Germinal center (tissue), 1 donor: Measurements from ENCODE around the gene CFAP299.
"Not testable (repeated sequence)": the region's sequence is repeated elsewhere in the genome, so short reads cannot be mapped to it uniquely, and the experiment has no call there.

Experiments used
- DNase-seq: peaks from one replicate; pipeline ENCODE4 v3.0.0; 2012; ENCODE audit warnings: mixed read lengths, low spot score

Gene CFAP299

GRCh38 chr4:80331693-80332092 lies 3.8 kb upstream of the CFAP299 start:
- no peak for DNase-seq

- no peak for DNase-seq
Measured at GRCh38 chr4:80333121-80333520, 2.4 kb upstream of the CFAP299 start.

DNA sequence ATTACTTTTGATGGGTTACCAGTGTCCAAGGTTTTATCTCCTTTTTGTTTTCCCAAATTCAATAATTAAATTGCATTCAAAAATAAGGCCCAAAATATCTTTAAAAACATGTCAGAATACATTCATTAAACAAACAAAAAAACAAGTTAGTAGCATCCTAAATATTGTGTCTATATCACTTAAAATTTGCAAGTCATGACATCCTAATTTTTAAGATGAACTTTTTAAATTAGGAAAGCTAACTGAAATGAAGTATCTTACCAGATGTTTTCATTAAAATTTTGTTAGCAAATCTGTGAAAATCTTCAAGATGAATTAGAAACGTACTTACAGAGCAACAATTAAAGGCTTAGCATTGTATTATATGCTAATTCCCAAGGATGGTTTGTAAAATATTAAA lies 962 bp upstream of the CFAP299 start:
- DNase-seq = no peak

GRCh38 chr4:80335226-80335553 lies 340 bp upstream of the CFAP299 start:
- DNase-seq = no peak

DNA sequence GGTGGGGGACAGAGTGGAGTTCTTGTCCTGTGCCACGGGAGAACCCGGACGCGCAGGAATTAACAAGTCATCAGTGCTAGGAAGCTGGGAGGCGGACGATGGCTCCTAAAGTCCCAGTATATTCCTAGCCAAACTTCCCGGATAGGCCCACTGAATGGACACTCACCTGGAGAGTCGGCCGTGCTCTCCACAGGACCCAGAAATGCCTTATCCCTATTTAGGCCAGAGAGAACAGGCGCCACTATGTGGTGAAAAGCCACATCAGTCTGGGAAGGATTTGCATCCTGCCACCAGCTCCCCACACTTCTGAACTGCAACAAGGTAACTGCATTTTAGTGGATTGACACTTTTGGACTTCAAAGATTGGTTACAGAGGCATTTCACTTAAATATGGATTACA lies 1.1 kb downstream of the CFAP299 start:
- DNase-seq = no peak

GRCh38 chr4:80340036-80340435 lies 4.5 kb downstream of the CFAP299 start:
- DNase-seq = no peak

- DNase-seq = not testable (repeated sequence)
Measured at GRCh38 chr4:80342684-80343083, 7.2 kb downstream of the CFAP299 start.

DNA sequence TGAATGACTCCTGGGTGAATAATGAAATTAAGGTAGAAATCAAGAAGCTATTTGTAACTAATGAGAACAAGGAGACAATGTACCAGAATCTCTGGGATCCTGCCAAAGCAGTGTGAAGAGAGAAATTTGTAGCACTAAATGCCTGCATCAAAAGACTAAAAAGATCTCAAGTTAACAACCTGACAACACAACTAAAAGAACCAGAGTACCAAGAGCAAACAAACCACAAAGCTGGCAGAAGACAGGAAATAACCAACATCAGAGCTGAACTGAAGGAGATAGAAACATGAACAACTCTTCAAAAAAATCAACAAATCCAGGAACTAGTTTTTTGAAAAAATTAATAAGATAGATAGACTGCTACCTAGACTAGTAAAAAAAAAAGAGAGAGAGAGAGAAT lies 8.4 kb downstream of the CFAP299 start:
- DNase-seq = no peak

DNA sequence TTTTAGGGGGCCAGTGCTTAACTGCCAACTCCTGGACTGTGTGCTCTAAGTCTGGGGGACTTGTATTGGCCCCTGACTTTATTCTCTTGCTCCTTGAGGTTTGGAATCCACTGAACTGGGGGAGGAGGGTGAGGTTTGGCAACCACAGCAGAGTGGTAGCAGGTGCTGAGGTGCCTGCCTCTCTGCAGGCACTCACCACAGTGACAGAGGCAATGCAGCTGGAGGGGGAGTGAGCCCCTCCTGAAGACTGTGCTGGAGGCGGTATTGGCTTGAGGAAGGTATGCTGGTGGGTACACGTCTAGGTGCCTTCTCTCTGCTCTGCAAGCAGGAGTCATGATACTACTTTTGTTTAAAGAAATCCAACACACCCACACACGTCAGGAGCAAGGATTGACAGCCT lies 24.6 kb downstream of the CFAP299 start:
- no peak for DNase-seq

- no peak for DNase-seq
Measured at GRCh38 chr4:80360900-80361299, 25.4 kb downstream of the CFAP299 start.

- peak; percentile 43 for DNase-seq
Measured at GRCh38 chr4:80361329-80361900, 25.9 kb downstream of the CFAP299 start.

- DNase-seq = peak; percentile 41
Measured at GRCh38 chr4:80362578-80363181, 27.1 kb downstream of the CFAP299 start.

DNA sequence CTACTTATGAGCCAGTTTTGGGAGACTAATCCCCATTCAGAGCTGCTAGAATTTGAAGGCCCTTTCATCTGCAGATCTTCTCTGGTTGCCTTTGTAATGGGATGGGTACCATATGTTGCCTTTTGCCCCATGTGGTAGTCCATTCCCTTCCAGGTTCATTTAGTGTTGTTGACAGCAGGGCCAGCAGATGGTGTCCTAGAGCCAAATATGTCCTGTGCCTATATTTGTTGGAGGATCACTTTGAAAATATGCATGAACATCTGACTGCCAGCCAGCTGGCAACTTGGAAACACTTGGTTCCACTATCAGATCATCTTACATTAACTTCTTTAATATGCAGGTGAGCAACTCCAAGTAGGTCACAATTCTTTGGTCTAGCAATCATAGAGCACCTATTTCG lies 30.4 kb downstream of the CFAP299 start:
- peak; percentile 79 for DNase-seq

DNA sequence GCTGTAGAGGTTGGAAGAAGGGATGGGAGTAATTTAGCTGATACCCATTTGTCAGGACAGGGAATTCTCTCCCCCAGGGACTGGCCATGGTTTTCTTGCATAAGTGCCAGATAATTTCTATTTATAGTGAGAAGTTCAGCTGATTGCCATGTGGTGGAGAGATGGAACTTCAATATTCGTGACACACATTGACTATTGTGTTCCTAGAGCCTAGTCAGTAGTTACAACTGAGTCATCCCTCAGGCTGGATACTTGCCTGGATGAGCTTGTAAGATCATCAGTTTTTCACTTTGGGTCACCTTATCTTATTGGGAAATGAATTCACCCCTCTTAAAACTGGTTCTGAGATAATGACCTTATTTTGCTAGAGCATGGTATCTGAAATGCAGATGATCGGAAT lies 32.2 kb downstream of the CFAP299 start:
- DNase-seq = no peak

DNA sequence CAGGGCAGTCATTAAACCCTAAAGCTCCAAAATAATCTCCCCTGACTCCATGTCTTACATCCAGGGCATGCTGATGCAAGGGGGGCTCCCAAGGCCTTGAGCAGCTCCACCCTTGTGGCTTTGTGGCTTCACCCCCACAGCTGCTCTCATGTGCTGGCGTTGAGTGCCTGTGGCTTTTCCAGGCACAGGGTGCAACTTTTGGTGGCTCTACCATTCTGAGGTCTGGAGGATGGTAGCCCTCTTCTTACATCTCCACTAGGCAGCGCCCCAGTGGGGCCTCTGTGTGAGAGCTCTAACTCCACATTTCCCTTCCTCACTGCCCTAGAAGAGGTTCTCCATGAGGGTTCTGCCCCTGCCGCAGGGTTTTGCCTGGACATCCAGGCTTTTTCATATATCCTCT lies 35.1 kb downstream of the CFAP299 start:
- no peak for DNase-seq

DNA sequence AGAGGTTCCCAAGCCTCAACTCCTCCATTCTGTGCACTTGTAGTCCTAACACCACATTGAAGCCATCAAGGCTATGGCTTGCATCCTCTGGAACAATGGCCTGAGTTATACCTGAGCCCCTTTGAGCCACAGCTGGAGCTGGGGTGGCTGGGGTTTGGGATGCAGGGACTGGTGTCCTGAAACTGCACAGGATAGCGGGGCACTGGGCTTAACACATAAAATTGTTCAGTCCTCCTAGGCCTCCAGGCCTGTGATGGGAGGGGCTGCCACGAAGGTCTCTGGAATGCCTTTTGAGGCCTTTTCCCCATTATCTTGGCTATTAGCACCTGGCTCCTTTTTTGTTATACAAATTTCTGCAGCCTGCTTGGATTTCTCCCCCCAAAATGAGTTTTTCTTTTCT lies 35.5 kb downstream of the CFAP299 start:
- no peak for DNase-seq

- no peak for DNase-seq
Measured at GRCh38 chr4:80374180-80374579, 38.6 kb downstream of the CFAP299 start.

DNA sequence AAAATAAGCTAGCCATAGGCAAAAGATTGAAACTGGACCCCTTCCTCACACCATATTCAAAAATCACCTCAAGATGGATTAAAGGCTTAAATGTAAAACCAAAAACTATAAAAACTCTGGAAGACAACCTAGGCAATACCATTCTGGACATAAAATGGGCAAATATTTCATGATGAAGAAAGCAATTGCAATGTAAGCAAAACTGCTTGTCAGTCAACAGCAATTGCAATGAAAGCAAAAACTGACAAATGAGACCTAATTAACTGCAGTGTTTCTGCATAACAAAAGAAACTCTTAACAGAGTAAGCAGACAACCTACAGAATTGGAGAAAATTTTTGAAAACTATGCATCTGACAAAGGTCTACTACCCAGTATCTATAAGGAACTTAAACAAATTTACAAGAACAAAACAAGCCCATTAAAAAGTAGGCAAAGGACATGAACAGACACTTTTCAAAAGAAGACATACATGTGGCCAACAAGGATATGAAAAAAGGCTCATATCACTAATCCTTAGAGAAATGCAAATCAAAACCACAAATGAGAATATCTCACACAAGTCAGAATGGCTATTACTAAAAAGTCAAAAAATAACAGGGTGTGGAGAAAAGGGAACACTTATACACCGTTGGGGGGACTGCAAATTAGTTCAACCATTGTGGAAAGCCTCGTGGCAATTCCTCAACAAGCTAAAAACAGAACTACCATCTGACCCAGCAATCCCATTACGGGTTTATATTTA lies 46.7 kb downstream of the CFAP299 start:
- no peak for DNase-seq

DNA sequence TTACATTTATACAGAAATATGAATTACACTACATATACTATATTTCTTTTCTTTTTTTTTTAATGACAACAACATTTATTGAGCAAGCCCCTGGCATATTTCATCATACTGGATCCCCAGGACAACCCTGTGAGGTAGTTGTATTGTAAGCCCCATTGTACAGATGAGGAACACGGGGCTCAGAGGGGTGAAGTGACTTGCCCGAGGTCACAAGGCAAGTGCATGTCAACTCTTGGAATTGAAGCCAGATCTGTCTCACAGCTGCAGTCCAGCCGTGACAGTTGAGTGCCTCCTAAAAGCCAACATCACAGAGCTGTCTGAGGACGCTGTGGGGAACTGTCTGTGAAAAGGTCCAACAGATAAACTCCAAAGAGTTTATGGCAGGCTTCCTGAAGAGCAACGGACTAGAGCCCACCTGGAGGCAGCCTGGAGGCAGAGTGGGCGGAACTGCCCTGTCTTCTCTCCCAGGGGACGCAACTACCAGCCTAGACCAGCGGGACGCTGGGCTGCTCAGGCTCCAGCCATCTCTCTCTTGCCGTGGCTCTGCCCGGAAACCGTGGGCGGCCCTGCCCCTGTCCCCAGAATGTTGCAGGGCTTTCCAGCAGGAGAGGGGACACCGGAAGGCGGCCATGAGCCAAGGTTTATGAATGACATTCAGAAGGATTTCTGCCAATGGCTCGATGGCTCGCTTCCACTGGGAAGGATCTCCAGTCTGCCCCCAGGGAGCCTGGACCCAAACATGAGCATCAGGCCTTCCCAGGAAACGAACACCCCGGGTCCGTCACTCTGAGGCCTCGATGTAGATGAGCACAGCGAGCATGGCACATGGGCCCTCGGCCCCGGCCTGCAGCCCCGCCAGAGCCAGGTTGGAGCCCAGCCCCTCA lies 50.1 kb downstream of the CFAP299 start:
- no peak for DNase-seq

- no peak for DNase-seq
Measured at GRCh38 chr4:80386281-80386886, 50.9 kb downstream of the CFAP299 start.

- DNase-seq = no peak
Measured at GRCh38 chr4:80387390-80388283, 52.1 kb downstream of the CFAP299 start.
